Omental fat pad (tissue), 4 donors: Measurements from ENCODE around the gene REXO1. TPM values are rescaled to one million over a fixed set of nuclear protein-coding genes. Genes with fewer than 3 reads are reported as not detected.

Source experiments
- ATAC-seq: fragments of 150-250 bp; one replicate; pipeline ENCODE4 v1.9.1; 2016; ENCODE audit warnings: mild to moderate bottlenecking, moderate library complexity; ENCODE audit not compliant: low FRiP score
- DNase-seq: peaks from one replicate; pipeline ENCODE4 v3.0.0-alpha.2; 2019; ENCODE audit warnings: low spot score
- total RNA-seq, 4 donors: library from RNA; depleted of rRNA; stranded (reverse); fragments of >200 nt; gene quantifications; one replicate each; pipeline ENCODE4 v1.1.0, GENCODE V29; 2016
- TF ChIP-seq, protein P1 (sequence below), 3 donors: fragments of 450-650 bp; IDR thresholded peaks; one replicate each; pipeline ENCODE4 v1.5.1; 2016 to 2017; ENCODE audit warnings: antibody characterized with exemption in 3 of 3, mild to moderate bottlenecking in 3 of 3, moderate library complexity in 2 of 3

The REXO1 gene
- total RNA-seq, 4 donors from 2014 or later, result 17.0 to 31.3 (median 19.6) TPM

DNA sequence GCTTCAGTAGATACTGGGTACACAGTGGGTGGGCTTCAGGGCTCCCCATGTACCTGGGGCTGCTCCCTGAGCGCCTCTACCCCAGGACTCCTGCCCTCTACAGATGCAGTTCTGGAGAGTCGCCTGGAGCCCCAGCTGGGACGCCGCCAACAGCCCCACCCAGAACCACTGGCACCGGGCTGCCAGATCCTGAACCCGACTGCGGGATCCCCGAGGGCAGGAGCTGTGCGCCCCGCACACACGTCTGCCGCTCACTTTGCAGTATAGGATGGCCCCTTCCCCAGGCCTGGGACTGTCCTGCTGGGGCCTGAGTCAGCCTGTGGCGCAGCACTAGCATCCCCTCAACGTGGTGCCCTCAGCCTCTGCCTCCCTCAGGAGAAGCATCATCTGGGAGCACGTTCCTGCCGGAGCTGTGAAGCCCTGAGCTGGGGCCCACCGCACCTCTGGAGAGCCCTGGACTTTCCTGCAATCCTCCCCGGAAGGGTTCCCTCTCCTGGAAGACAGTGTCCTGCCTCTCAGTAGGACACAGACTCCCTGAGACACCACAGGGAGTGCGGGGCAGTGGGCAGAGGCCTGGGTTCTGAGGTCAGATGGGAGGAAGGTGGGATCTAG is 3.7 kb downstream of the REXO1 start:
- DNase-seq (no peak), ATAC-seq (no peak)
- TF ChIP-seq, protein P1, sequence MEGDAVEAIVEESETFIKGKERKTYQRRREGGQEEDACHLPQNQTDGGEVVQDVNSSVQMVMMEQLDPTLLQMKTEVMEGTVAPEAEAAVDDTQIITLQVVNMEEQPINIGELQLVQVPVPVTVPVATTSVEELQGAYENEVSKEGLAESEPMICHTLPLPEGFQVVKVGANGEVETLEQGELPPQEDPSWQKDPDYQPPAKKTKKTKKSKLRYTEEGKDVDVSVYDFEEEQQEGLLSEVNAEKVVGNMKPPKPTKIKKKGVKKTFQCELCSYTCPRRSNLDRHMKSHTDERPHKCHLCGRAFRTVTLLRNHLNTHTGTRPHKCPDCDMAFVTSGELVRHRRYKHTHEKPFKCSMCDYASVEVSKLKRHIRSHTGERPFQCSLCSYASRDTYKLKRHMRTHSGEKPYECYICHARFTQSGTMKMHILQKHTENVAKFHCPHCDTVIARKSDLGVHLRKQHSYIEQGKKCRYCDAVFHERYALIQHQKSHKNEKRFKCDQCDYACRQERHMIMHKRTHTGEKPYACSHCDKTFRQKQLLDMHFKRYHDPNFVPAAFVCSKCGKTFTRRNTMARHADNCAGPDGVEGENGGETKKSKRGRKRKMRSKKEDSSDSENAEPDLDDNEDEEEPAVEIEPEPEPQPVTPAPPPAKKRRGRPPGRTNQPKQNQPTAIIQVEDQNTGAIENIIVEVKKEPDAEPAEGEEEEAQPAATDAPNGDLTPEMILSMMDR (IDR thresholded peaks at IDR 0.05), result no peak

DNA sequence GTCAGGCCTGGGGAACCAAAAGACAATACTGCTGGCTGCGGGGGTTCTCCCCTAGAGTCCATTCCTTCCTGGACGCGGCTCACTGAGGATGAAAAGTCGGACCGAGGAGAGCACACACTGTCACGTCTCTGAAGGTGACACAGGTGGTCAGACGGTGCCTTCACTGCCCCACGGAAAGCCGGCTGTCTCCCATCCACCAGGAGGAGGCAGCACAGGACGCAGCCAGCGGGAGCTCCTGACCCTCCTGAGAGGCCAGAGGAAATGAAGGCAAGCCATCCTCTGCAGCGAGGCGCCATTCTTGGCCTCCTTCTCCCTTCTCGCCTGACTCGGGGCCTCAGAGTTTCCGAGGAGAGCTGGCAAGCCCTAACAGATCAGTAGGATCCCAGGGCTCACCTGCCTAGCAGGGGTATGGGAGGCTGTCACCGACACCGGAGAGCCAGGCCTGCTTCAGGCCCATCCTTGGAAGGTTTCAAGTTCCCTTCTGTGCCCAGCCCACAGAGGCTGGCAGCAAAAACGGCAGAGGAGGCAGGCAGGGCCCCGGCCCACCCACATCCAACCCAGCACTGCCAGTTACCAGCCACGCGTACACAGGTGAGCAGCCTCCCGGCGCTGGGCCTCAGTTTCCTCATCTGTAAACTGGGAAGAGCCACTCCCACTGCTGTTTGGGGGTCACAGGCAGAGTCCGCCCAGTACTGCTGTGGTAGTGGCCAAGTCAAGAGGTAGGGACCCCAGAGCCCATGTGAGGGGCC is 4.5 kb downstream of the REXO1 start:
- TF ChIP-seq, protein P1 (IDR thresholded peaks at IDR 0.05), result no peak
- no peak for DNase-seq
- no peak for ATAC-seq

DNA sequence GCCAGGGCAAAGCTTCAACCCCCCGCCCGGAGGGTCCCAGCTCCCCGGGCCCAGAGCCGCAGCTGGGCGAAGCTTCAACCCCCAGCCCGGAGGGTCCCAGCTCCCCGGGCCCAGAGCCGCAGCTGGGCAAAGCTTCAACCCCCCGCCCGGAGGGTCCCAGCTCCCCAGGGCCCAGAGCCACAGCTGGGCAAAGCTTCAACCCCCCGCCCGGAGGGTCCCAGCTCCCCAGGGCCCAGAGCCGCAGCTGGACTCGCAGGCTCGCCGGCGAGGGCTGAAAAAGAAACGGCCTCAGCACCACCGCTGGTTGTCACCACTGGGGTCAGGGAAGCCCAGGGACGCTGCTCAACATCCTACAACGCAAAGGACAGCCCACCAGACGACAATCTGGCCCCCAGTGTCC is 5.2 kb downstream of the REXO1 start:
- DNase-seq, result no peak
- no peak for ATAC-seq
- TF ChIP-seq, protein P1 (IDR thresholded peaks at IDR 0.05), result no peak

DNA sequence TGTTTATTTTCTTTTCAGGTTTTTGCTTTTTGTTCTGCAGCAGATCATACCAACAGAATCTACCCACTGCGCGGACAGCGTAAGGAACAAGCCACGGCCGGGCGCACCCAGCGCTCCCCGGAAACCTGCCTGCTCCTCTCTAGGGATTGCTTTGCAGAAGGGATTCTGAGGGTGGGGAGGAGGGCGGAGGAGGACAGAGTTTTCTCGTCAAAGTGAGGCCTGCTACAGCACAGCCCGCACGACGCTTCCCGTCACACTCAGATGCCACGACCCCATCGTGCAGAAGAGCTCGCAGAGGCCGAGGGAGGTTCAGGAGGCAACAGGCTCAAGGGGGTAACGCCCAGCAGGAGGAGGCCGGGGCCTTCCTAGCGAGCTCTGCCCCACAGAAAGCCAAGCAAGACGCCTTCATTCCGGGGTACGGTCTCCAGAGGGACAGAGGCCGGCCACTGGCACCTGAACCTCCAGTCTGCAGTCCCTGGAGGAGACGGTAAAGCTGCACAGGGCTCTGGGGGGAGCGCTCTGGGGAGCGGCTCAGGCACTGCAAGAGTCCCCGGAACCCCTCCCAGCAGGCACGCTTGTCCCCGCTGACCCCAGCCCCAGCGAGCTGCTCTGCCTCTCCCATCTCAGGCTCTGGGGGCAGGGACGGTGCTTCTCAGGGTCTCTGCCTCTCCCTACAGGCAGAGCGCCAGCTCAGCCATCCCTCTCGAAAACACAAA is 6.9 kb downstream of the REXO1 start:
- ATAC-seq (no peak), DNase-seq (no peak)
- TF ChIP-seq, protein P1 (IDR thresholded peaks at IDR 0.05), result no peak

DNA sequence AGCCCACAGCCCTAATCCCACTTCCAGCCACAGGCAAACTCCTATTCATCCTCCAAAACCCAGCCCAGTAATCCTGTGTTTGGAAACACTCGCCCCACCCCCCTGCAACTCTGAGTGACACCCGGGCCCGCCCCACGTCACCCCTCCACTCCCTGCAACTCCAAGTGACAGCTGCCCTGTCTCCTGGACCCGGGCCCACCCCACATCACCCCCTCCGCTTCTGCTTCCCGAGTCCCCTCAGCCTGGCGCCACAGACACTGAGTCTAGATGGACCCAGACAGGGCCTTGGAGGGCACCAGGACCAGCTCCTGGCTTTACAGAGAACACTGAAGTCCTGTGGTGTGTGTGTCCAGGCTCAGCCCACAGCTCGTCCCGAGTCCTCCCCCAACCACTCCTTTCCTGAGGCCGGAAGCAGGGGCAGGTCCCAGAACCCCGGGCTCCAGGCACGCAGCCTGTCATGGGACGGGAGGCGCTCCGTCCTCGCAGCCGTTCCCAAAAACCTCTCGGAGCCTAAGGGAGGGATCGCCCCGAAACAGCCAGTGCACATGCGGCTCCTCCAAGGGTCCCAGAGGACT is 7.7 kb downstream of the REXO1 start:
- TF ChIP-seq, protein P1 (IDR thresholded peaks at IDR 0.05), result no peak
- no peak for ATAC-seq
- DNase-seq, result no peak

DNA sequence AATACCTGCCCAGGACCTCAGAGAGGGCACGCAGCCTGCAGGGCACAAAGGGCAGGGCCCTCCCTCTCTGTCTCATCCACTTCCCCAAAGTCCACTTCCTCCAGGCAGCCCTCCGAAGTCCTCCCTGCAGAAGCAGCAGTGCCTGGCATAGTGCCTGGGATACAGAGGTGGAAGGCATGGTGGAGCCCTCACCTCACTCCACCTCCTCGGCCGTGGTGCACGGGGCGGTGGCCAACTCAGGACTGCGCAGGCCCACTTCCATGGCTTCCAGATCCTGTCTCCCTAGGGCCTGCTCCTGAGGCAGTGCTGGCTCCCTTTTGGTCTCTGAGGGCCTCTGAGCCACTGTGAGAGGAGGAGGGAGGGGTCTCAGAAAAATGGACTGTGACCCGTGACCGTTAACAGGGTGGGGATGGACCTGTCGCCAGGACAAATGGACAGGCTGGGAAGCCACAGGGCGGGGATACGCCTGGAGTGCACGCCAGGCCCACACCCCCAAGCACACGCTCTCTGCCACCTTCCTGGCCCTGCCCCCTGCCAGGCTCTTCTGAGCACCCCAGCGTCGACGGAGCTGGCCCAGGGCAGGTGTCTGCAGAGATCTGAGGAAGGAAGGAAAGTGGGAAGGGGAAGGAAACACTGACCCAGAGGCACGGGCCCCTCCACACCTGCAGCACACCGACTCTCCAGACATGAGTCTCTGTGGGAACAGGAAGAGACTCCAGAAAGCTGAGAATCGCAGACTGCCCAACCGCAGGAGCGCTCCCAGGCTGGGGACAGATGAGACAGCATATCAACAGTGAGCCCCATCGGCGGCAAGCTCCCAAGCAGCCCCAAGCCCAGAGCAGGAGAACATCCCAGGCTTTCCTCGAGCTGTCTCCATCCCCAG is 8.4 kb downstream of the REXO1 start:
- TF ChIP-seq, protein P1 (IDR thresholded peaks at IDR 0.05), result no peak
- no peak for DNase-seq
- ATAC-seq, result no peak
